Keratinocyte (primary cell): Measurements from ENCODE around the gene RPS16. TPM values are rescaled to one million over a fixed set of nuclear protein-coding genes. Genes with fewer than 3 reads are reported as not detected.

Source experiments
- DNase-seq: peaks from one replicate; pipeline ENCODE4 v3.0.0-alpha.2; 2011; ENCODE audit warnings: low read depth, missing footprints, low spot score
- FAIRE-seq: peaks from 2 replicates; lab custom pipeline; 2011; peaks lifted over from hg19 to GRCh38; lab: Jason Lieb, UNC
- H2AFZ ChIP-seq: 2 replicates; pipeline ENCODE4 v1.6.0; 2012; ENCODE audit warnings: low read length, control low read depth, inconsistent platforms; ENCODE audit not compliant: control insufficient read depth
- H3K27ac ChIP-seq: 2 replicates; pipeline ENCODE4 v1.5.1; 2011; ENCODE audit warnings: low read length; ENCODE audit not compliant: control insufficient read depth, insufficient read depth
- H3K27me3 ChIP-seq: 3 replicates; pipeline ENCODE4 v1.6.0; 2011; ENCODE audit warnings: low read length; ENCODE audit not compliant: control insufficient read depth, insufficient read depth; ENCODE audit errors: extremely low read depth
- H3K36me3 ChIP-seq, 2 experiments: 2 replicates in 1 of 2; 3 replicates in 1 of 2; pipeline ENCODE4 v1.5.1; 2011; ENCODE audit warnings: low read length in 2 of 2, mild to moderate bottlenecking in 1 of 2; ENCODE audit not compliant: control insufficient read depth in 2 of 2, insufficient read depth in 2 of 2; ENCODE audit errors: extremely low read depth in 1 of 2
- H3K4me1 ChIP-seq: 3 replicates; pipeline ENCODE4 v1.5.1; 2011; ENCODE audit warnings: low read length; ENCODE audit not compliant: control insufficient read depth, insufficient read depth; ENCODE audit errors: extremely low read depth
- H3K4me2 ChIP-seq: 3 replicates; pipeline ENCODE4 v1.6.0; 2011; ENCODE audit warnings: low read depth, low read length; ENCODE audit not compliant: control insufficient read depth, insufficient read depth; ENCODE audit errors: extremely low read depth
- H3K4me3 ChIP-seq, 3 experiments: fragments of 200-600 bp in 1 of 3; sonication (generic) in 1 of 3; 2 replicates in 2 of 3; 3 replicates in 1 of 3; pipeline ENCODE4 v1.5.1; 2011 to 2016; ENCODE audit warnings: low read length in 3 of 3, mild to moderate bottlenecking in 3 of 3, control low read depth in 2 of 3, inconsistent platforms in 1 of 3, low read depth in 1 of 3, mixed read lengths in 1 of 3, mixed run types in 1 of 3, moderate library complexity in 1 of 3; ENCODE audit not compliant: control insufficient read depth in 2 of 3, insufficient read depth in 2 of 3; ENCODE audit errors: extremely low read depth in 1 of 3
- H3K79me2 ChIP-seq: 2 replicates; pipeline ENCODE4 v1.6.0; 2012; ENCODE audit warnings: low read length; ENCODE audit not compliant: control insufficient read depth, insufficient read depth
- H3K9ac ChIP-seq: 3 replicates; pipeline ENCODE4 v1.6.0; 2011; ENCODE audit warnings: low read length; ENCODE audit not compliant: control insufficient read depth, insufficient read depth; ENCODE audit errors: extremely low read depth
- H3K9me1 ChIP-seq: 3 replicates; pipeline ENCODE4 v1.6.0; 2011; ENCODE audit warnings: low read length; ENCODE audit not compliant: control insufficient read depth, insufficient read depth; ENCODE audit errors: extremely low read depth
- H3K9me3 ChIP-seq: 2 replicates; pipeline ENCODE4 v1.5.1; 2012; ENCODE audit warnings: low read depth, low read length; ENCODE audit not compliant: control insufficient read depth
- H4K20me1 ChIP-seq: 3 replicates; pipeline ENCODE4 v1.6.0; 2011; ENCODE audit warnings: low read length; ENCODE audit not compliant: control insufficient read depth, insufficient read depth; ENCODE audit errors: extremely low read depth
- CTCF ChIP-seq, 3 experiments: IDR thresholded peaks in 1 of 3; conservative IDR thresholded peaks in 1 of 3; optimal IDR thresholded peaks in 1 of 3; 2 replicates in 2 of 3; 3 replicates in 1 of 3; pipeline versions ENCODE3 to v1.5.1; 2011; ENCODE audit warnings: low read length in 3 of 3, mild to moderate bottlenecking in 3 of 3, moderate library complexity in 2 of 3, control low read depth in 1 of 3, inconsistent platforms in 1 of 3; ENCODE audit not compliant: insufficient read depth in 2 of 3; ENCODE audit errors: extremely low read depth in 1 of 3
- EZH2 ChIP-seq: IDR thresholded peaks from one replicate; pipeline ENCODE4 v1.6.1; 2012; ENCODE audit warnings: inconsistent platforms, mild to moderate bottlenecking, low read length, moderate library complexity
- dilution Hi-C: fragments of 300-500 bp; cut with MboI; formaldehyde crosslinking; loops from one replicate; pipeline ENCODE4 v1.7.0; 2020; ENCODE audit warnings: low sequenced_read_pairs; ENCODE audit not compliant: extremely low pct_ligation_motif_present
- polyA plus RNA-seq, 5 experiments: library from polyadenylated mRNA; depleted of rRNA in 3 of 5; stranded (reverse) in 3 of 5; stranded (forward) in 1 of 5; unstranded in 1 of 5; fragments of >200 nt; gene quantifications; 1 replicate in 1 of 5; 2 replicates in 3 of 5; 3 replicates in 1 of 5; pipeline versions ENCODE4 v1.2.1 to v1.2.3, GENCODE V29; 2011 to 2012; ENCODE audit warnings: missing spikeins in 2 of 5, low read depth in 1 of 5, low replicate concordance in 1 of 5

RPS16 gene
- polyA plus RNA-seq, 1 donor (not counting 4 experiments of a cell fraction or from before 2014, with no cell fraction given), result 1,323 TPM

- H3K27me3 ChIP-seq, result no peaks in the 10 kb centered on the region
- no peaks in the 10 kb centered on the region for H3K9me3 ChIP-seq
- peaks cover 60 to 65% of the 10 kb centered on the region in 2 experiments for H3K36me3 ChIP-seq
- H3K9me1 ChIP-seq, result no peaks in the 10 kb centered on the region
- H2AFZ ChIP-seq, result no peak overlapping the region
- H3K4me3 ChIP-seq, result no peak overlapping the region
- no peak for DNase-seq
- FAIRE-seq, result no peak
- no peak overlapping the region for H3K9ac ChIP-seq
- no peaks in the 10 kb centered on the region for H3K4me1 ChIP-seq
- no peaks in the 10 kb centered on the region for H4K20me1 ChIP-seq
- TF ChIP-seq EZH2, result no peak
- no peak for TF ChIP-seq CTCF (optimal IDR thresholded peaks at IDR 0.05 in 1 of 3, IDR thresholded peaks at IDR 0.05 in 1 of 3, conservative IDR thresholded peaks at IDR 0.05 in 1 of 3; ENCODE audit: extremely low read depth in 1 of 3, insufficient read depth in 2 of 3, low read length in 3 of 3)
- H3K4me2 ChIP-seq, result no peak overlapping the region
- H3K79me2 ChIP-seq, result peaks cover 2% of the 10 kb centered on the region
- no peak overlapping the region for H3K27ac ChIP-seq
- dilution Hi-C loops, result no loop called here
Observed at GRCh38 chr19:39467941-39468340, 32.2 kb upstream of the RPS16 start.

- H3K4me1 ChIP-seq, result no peaks in the 10 kb centered on the region
- peaks cover 49 to 52% of the 10 kb centered on the region in 2 experiments for H3K36me3 ChIP-seq
- no peak for DNase-seq
- no peak overlapping the region for H3K9ac ChIP-seq
- H3K9me3 ChIP-seq, result no peaks in the 10 kb centered on the region
- H3K4me2 ChIP-seq, result no peak overlapping the region
- no peaks in the 10 kb centered on the region for H4K20me1 ChIP-seq
- TF ChIP-seq CTCF (optimal IDR thresholded peaks at IDR 0.05 in 1 of 3, IDR thresholded peaks at IDR 0.05 in 1 of 3, conservative IDR thresholded peaks at IDR 0.05 in 1 of 3; ENCODE audit: extremely low read depth in 1 of 3, insufficient read depth in 2 of 3, low read length in 3 of 3) (no peak), EZH2 (no peak)
- no peak for FAIRE-seq
- dilution Hi-C loops, result no loop called here
- H3K27ac ChIP-seq, result no peak overlapping the region
- peaks cover 2% of the 10 kb centered on the region for H3K79me2 ChIP-seq
- no peak overlapping the region for H3K4me3 ChIP-seq
- H3K9me1 ChIP-seq, result no peaks in the 10 kb centered on the region
- no peak overlapping the region for H2AFZ ChIP-seq
- H3K27me3 ChIP-seq, result no peaks in the 10 kb centered on the region
Observed at GRCh38 chr19:39465956-39466747, 30.4 kb upstream of the RPS16 start.
